Measurements from ENCODE around the gene WBP1L. TPM values are rescaled to one million over a fixed set of nuclear protein-coding genes. Genes with fewer than 3 reads are reported as not detected.
"Not testable (repeated sequence)": the region's sequence is repeated elsewhere in the genome, so short reads cannot be mapped to it uniquely, and the experiment has no call there.

Gene WBP1L
- total RNA-seq, 1 donor from 2014 or later: 38.9 TPM

DNA sequence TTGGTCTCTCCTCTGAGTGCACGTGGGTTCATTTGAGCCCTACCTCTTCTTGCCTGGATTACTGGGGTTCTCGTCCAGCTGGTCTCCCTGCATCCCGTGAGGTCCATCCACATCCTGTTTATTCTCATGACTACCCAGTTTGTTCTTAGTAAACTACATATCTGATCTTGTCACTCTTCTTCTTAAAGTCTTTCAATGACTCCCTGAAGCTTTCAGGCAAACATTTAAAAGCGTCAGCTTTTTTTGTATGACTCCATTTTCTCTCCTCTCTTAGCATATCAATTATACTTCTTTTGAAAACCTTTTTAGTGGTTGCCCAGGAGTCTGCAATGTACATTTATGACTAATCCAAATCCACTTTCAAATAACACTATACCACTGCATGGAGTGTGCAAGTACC, 21.8 kb upstream of the WBP1L start:
- DNase-seq (ENCODE audit: low read depth in 2 of 2): no peak

DNA sequence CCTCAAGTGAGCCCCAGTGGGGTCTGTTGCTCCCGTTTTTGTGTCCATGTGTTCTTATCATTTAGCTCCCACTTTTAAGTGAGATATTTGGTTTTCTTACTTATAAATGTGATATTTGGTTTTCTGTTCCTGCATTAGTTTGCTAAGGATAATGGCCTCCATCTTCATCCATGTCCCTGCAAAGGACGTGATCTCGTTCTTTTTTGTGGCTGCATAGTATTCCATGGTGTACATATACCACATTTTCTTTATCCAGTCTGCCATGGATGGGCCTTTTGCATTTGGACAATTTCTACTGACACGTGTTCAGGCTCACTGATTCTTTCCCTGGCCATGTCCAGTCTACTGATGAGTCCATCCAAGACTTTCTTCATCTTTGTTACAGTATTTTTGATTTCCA, 19.8 kb upstream of the WBP1L start:
- DNase-seq (ENCODE audit: low read depth in 2 of 2): no peak

DNA sequence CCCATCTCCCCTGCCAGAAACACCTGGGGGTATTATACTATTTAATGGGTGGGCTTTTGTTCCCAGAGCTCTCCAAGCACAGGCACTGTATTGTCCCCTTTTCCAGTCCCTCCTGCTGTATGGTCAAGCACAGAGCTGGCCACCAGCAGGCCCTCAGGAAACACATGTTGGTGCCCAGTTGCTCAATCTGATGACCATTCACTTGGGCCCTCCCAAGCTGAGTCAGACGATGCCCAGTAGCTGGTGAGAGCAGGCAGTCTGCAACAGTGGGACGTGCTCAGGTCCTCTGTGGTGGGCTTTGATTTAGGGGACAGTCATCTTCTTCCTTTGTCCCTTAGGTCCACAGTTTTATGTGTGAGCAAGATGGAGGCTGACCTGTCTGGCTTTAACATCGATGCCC, 17.5 kb upstream of the WBP1L start:
- no peak for DNase-seq (ENCODE audit: low read depth in 2 of 2)

DNA sequence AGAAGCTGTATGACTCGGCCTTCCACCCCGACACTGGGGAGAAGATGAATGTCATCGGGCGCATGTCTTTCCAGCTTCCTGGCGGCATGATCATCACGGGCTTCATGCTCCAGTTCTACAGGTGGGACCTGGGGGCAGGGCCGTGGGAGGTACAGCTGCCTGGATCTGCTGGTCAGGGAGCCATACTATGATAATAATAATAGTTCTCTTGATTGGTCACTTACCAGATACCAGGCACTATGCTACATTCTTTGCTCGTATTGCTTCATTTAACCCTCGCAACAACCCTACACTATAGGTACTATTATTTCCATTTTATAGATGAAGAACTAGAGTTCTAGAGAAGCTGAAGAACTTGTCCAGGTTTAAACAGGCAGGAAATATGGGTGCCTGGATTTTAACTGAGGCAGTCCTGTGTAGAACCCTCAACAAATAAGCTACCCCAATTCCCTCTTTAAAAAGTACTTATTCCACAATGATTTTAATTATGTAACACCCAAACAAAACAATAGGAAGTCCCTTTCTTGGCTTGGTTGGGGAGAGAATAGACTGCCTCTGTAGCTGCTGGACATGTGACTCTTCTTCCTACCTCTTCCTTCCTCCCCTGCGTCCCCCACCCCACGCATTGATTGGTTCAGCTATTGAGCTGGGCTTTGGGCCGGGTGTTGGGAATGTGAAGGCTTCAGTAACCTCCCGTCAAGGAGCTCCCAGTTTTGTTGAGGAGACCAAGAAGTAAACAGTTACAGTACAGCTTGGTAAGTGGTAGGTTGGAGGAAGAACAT, 16.5 kb upstream of the WBP1L start:
- DNase-seq (ENCODE audit: low read depth in 2 of 2): no peak

DNA sequence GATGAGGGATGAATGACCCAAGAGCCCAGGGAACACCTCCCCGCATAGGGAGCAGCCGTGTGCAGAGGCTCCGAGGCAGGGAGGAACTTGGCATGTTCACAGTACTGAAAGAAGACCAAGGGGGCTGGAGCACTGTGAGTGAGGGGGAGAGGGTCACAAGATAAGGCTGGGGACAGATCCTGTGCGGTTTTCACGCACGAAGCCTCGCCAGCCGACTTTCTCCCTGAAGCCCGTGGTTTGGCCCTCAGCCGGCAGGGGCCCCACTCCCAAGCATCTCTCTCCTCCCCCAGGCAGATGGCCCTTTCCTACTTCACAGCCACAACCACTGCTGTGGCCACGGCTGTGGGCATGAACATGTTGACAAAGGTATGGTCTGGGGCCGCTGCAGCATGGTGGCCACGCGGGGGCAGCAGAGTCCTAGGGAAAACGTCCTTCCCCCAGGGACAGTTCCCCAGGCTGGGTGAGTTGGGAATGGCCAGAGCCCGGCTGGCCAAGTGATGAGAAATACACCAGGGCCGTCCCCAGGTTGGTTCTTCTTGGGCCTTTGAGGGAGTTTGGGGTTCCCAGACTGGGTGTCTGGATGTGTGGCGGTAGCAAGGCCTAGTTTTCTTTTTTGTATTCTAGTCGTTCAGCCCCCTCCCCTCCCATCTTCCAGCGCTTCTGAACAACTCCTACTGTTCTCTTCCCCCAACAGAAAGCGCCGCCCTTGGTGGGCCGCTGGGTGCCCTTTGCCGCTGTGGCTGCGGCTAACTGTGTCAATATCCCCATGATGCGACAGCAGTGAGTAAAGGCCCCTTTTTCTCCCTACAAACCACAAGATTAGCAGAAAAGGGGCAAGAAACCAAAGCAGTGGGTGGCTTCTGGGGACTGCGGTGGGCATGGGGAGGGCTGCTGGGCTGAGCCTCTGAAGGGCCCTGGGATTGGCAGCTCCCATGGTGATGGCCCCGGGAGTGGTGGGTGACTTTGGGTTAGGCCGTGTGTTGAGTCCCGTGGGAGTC, 14.4 kb upstream of the WBP1L start:
- DNase-seq (ENCODE audit: low read depth in 2 of 2): peak; percentile 82 to 91

DNA sequence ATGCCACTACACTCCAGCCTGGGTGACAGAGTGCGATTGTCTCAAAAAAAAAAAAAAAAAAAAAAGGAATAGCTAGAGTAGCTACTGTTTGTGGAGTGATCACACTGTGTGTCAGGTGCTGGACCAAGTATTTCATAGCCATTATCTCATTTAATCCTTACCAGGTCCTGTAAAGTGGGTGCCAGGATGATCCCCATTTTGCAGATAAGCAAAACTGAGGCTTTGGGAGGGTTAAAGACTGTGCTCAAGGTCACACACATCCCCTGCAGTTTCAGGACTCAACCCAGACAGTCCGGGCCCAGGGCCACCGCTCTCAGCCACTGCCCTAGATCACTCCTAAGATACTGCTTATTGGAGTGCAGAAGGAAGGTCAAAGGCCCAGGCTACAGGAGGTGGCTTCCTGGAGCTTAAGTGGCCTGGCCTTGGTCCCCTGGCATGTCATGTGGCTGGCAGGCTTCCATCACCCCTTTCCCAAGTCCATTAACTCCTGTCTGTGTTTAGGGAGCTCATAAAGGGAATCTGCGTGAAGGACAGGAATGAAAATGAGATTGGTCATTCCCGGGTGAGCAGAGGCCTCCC, 12.4 kb upstream of the WBP1L start:
- DNase-seq (ENCODE audit: low read depth in 2 of 2): no peak

DNA sequence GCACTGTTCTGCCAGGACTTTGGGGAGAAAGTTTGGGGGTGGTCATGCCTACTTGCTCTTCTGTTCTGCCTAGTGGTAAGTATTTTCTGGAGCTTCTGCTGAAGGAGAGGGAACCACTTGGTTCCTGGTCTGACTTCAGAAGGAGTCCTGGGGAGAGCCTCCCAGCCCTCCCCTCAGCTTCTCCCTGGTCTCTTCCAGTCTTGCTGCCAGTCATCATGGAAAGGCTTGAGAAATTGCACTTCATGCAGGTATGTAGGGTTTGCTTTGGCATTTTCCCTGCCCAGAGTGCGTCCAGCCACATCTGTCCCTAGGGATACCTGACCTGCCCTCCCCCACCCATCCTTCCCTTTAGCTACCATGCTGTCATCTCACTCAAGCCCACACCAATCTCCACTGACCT, 11.1 kb upstream of the WBP1L start:
- no peak for DNase-seq (ENCODE audit: low read depth in 2 of 2)

DNA sequence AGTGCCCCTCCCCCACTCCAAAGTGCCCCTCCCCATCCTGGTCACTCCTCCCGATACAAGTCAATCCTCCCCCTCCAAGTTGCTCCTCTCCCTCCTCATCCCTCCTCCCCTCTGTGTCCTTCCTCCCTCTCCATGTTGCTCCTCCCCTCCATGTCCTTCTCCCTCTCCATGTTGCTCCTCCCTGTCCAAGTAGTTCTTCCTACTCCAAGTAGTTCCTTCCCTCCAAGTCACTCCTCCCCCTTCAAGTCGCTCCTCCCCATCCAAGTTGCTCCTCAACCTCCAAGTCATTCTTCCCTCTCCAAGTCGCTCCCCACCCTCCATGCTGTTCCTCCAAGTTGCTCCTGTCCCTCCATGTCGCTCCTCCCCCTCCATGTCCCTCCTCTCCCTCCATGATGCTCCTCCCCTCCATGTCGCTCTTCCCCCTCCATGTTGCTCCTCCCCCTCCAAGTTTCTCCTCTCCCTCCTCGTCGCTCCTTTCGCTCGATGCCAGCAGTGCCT, 8.6 kb upstream of the WBP1L start:
- DNase-seq (ENCODE audit: low read depth in 2 of 2): no peak

DNA sequence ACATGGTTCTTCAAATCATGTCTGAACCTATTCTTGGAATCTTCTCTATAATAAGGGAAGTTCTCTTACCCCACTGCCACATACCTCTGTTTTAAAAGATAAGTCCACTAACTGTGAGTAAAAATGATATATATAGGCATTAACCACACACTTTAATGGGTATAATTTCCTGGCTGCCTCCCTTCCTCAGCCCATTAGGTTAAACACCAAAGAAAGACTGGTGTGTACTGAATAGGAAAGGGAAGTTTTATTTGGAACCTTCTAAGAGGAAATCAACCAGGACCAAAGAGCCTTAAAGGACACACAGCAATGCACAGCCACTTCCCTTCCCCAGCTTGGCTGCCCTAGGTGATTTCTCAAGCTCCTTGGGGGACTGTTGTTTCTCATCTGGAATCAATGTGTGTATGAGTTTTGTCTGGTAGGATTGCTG, 5.0 kb upstream of the WBP1L start:
- DNase-seq (ENCODE audit: low read depth in 2 of 2): no peak

DNA sequence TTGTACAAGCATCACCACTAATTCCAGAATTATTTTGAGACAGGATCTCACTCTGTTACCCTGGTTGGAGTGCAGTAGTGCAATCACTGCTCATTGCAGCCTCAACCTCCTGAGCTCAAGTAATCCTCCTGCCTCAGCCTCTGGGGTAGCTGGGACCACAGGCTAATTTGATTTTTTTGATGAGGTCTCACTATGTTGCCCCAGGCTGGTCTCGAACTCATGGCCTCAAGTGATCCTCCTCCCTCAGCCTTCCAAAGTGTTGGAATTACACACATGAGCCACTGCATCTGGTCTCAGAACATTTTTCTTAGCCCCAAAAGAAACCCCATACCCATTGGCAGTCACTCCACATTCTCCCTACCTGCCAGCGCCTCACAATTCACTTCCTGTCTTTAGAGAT, 3.5 kb upstream of the WBP1L start:
- no peak for DNase-seq (ENCODE audit: low read depth in 2 of 2)

DNA sequence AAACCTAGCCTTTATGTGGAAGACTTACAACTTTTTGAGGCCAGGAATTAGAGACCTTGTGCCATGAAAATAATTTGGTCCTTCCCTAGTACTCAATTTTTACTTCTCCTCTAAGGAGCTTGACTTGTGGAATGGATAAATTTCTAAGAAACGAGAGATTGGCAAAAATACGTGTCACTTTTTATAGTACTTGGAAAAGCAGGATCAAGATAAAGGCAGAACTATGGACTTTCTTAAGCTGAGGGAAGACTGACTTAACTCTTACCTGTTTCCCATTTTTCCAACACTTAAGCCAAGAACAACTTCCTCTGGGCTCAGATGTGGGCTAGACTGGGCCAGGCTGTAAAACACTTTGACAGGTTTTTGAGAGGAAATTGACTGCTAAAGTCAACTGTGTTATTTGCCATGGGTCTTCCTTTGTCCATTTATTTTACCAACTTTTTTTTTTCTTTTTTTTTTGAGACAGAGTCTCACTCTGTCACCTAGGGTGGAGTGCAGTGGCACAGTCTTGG, 2.0 kb upstream of the WBP1L start:
- DNase-seq (ENCODE audit: low read depth in 2 of 2): peak in 1 of 2 donors; percentile 68

DNA sequence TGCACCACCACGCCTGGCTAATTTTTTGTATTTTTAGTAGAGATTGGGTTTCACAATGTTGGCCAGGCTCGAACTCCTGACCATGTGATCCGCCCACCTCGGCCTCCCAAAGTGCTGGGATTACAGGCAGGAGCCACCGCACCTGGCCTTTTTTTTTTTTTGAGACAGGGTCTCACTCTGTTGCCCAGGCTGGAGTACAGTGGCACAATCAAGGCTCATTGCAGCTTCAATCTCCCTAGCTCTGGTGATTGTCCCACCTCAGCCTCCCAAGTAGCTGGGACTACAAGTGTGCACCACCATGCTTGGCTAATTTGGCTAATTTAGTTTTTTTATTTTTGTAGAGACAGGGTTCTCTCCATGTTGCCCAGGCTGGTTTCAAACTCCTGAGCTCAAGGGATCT, 1.4 kb upstream of the WBP1L start:
- DNase-seq (ENCODE audit: low read depth in 2 of 2): not testable (repeated sequence)

DNA sequence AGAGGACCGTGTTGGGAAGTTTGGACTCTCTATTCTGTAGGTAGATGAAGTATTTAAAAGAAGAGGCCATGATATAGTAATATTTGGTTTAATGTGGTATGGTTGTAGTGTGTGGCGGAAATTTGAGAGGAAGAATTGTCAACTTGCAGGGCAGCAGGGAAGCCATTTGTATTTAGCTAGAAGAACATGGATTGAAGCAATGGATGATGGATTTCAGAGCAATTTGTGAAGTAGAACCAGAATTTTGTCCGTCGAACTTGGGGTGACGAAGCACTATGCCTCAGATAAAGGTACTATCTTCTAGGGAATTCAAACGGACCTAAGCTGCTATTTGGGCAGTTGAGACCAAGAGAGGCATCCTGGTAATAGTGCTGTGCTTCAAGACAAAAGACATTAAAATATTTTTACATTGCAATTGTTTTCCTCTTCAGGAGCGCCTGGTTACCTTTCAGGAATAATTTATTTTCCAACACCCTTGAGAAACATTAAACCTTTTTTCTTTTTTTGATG, 615 bp upstream of the WBP1L start:
- DNase-seq (ENCODE audit: low read depth in 2 of 2): no peak

DNA sequence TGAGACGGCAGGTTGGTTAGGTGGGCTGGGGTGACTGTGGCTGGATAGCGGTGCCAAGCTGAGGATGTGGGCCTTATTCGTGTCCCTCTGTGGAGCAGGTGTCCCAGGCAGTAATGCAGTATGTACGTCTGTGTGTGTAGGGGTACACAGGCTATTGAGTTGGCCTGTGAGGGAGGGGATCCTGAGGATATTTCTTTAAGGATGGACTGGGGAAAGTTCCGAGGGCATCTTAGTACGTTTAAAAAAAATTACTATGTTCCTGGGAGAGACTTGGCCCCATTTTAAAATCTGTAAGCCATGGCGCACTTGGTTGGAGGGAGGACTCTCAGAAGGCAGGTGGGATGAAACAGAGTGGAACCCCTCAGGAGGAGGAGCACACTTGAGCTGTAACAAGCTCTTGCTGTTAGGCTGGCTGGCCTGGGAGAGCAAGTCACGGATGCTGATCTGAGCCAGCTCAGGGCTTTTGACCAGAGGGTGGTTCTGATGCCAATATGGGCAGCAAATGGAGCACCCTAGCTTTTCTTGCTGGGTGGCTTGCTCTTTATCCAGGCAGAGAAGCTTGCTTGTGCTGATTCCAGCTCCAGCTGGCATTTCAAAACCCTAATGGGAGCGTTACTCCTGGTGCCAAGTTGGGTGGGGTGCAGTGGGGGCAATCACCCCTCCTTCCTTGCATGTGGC, 765 bp downstream of the WBP1L start:
- DNase-seq (ENCODE audit: low read depth in 2 of 2): peak; percentile 44 to 51

DNA sequence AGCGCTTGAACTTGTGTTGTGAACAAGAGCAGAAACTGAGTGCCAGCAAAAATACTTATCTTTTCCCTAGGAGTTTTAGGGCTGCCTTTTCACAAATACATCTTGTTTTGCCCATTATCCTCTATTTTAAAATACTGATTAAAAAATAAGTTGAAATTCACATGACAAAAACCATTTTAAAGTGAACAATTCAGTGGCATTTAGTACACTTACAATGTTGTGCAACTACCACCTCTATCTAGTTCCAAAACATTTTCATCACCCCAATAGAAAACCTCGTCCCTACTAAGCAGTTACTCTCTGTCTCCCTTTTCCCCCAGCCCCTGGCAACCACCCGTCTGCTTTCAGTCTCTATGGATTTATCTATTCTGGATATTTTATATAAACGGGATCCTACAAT, 1.4 kb downstream of the WBP1L start:
- no peak for DNase-seq (ENCODE audit: low read depth in 2 of 2)

DNA sequence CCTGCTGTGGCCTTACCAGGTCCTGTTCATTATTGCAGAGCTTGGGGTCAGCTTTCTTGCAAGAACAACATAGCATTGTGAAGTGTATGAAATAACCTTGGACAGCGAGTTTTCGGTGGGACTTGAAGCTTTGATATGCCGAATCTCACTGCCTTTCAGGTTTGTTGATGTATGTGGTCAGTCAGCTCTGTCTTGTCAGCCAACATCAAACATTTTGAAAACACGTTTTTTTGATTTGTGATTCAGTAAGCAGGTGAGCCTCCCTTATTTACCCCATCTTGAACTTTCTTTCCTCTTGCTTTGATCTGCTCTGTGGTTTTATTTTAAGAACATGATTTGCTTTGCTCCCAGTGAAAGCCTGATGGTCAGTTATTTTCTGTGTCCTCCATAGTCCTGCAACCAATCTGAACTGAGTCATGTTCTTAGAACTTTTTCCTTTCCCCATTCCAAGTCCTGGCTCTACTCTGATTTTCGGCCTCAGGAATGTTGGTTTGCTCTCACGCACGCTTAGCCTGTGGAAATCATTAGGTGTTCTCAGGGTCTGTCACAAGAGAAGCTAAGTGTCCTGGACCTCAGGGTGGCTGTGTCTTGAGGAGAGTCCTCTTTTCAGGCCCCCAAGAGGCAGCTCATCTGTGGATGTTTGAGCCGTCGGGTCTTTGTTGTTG, 8.7 kb downstream of the WBP1L start:
- DNase-seq (ENCODE audit: low read depth in 2 of 2): peak in 1 of 2 donors; percentile 47

DNA sequence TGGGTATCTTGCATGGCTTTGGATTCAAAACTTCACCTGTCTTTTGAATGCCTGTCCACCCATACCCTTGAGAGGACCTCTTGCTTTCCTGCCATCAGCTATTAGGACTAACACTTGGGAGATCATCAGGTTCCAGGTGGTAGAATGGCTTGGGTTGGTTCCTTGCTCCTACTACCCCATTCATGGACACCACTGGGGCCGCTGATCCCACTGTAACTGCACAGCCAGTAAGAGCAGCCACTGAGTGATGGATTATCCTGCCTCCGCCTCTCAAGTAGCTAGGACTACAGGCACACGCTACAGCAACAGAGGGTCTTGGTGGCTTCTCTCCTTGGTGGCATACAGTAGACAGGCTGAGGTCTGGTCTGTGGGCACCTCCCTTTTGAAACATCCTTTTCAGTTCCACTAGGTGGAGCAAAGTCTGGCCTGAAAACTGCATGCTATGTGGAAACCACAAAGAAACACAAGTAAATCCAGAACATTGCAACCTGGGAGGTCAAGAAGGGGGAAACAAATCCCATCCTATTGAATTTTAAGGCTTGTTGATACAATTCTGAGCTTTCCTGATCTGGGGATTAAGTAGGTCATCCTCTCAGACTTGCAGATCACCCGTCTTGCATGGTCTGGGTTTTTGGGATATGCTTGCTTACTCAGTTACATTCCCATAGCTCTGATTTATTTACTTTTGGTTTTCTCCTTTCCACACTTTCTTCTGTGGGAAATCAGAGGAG, 9.4 kb downstream of the WBP1L start:
- DNase-seq (ENCODE audit: low read depth in 2 of 2): peak; percentile 81 to 86

DNA sequence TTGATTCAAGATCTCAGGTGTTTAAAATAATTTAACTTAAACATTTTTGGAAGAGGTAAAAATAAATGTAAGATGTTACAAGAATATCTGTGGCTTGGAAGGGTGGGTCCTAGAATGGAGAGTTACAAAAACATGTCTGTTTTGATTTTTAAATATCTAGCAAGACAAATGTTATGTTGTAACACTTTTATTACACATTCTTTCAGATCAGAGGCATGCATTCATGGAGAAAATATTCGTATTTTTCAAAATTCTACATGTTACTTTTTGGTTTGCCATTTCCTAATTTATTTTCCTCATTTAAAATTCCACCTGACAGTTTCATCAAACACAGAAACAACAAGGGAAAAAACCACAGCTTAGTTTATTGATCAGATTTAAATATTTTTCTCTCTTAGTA, 10.0 kb downstream of the WBP1L start:
- no peak for DNase-seq (ENCODE audit: low read depth in 2 of 2)

DNA sequence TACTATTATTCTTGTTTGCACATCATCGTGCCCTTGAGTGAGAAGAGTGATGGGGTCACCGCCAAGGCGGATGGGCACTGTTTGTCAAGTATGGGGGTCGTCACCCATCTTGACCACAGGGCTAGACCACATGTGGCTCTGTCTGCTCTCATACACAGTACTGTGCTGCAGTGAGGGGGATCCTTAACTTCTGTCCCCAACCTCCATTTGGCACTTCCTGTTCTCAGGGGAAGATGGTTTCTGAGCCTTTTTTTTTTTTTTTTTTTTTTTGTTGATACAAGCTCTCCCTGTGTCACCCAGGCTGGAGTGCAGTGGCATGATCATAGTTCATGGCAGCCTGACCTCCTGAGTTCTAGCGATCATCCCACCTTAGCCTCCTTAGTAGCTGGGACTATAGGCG, 13.6 kb downstream of the WBP1L start:
- no peak for DNase-seq (ENCODE audit: low read depth in 2 of 2)

Measured in lung microvascular endothelial cell (primary cell).